ES-I3 (cell line): ENCODE data around the gene GNPAT.

ENCODE experiments used
- H3K36me3 ChIP-seq: 2 replicates; pipeline ENCODE4 v1.6.1; 2013; ENCODE audit warnings: mild to moderate bottlenecking, low read length, control low read depth, moderate library complexity; ENCODE audit not compliant: insufficient read depth
- H3K4me1 ChIP-seq: 2 replicates; pipeline ENCODE4 v1.6.1; 2013; ENCODE audit warnings: mild to moderate bottlenecking, control low read depth, low read length; ENCODE audit not compliant: insufficient read depth
- H3K9ac ChIP-seq: 2 replicates; pipeline ENCODE4 v1.6.1; 2013; ENCODE audit warnings: low read depth, mild to moderate bottlenecking, low read length, moderate library complexity
- H3K9me3 ChIP-seq: 2 replicates; pipeline ENCODE4 v1.6.1; 2013; ENCODE audit warnings: mild to moderate bottlenecking, low read length, moderate library complexity; ENCODE audit not compliant: control insufficient read depth, insufficient read depth

Gene GNPAT

GRCh38 chr1:231220801-231221200 is 20.2 kb upstream of the GNPAT start:
- no peaks in the 10 kb centered on the region for H3K9me3 ChIP-seq
- H3K4me1 ChIP-seq: no peaks in the 10 kb centered on the region
- no peak overlapping the region for H3K9ac ChIP-seq
- H3K36me3 ChIP-seq: no peaks in the 10 kb centered on the region

DNA sequence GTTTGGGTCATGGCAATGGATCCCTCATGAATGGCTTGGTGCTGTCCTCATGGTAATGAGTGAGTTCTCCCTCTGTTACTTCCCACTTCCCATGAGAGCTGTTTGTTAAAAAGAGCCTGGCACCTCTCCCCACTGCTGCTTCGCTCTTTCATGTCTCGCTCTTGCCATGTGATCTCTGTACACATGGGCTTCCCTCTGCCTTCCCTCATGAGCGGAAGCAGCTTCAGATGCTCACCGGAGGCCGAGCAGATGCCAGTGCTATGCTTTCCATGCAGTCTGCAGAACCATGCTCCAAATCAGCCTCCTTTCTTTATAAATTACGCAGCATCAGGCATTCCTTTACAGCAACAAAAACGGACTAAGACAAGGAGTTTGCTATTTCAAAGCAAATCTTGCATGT is 14.9 kb upstream of the GNPAT start:
- no peaks in the 10 kb centered on the region for H3K9me3 ChIP-seq
- no peaks in the 10 kb centered on the region for H3K4me1 ChIP-seq
- no peaks in the 10 kb centered on the region for H3K36me3 ChIP-seq
- H3K9ac ChIP-seq: no peak overlapping the region

GRCh38 chr1:231231511-231231910 is 9.5 kb upstream of the GNPAT start:
- Histone ChIP-seq H3K4me1 (no peaks in the 10 kb centered on the region), H3K36me3 (no peaks in the 10 kb centered on the region; the same call in 1 of the 2 replicates), H3K9ac (no peak overlapping the region)

GRCh38 chr1:231232870-231233734 is 7.9 kb upstream of the GNPAT start:
- Histone ChIP-seq H3K9me3 (no peaks in the 10 kb centered on the region), H3K36me3 (no peaks in the 10 kb centered on the region; the same call in none of the 2 replicates), H3K4me1 (no peaks in the 10 kb centered on the region), H3K9ac (no peak overlapping the region)

More at GRCh38 chr1:231231511-231231910, 9.5 kb upstream of the GNPAT start:
- no peaks in the 10 kb centered on the region for H3K9me3 ChIP-seq

DNA sequence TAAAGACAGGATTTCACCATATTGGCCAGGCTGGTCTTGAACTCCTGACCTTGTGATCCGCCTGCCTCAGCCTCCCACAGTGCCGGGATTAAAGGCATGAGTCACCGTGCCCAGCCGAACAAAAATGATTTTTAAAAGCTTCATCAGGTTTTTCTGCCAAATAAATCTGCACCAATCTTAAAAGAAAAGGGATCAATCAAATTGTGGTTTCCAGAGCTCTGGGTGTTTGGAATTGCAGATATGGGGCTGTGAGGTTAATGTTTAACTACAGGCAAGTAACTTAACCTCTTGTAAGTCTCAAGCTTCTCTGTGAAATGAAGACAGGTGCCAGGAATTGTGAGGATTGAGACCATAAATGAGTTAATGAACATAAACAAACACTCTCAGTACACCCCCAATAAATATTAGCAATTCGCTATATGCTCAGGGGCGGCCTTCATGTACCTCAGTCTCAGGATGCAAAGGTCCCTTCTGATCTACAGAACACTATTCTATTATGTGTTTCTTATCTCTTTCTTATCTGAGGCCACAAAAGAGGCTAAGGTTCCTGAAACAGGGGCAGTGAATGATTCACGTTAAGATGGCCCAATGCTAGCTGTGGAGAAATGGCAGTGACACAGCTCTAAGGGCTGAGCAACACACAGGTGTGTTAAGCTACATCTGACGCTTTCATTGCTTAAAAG is 7.1 kb upstream of the GNPAT start:
- no peaks in the 10 kb centered on the region; the same call in none of the 2 replicates for H3K36me3 ChIP-seq
- no peaks in the 10 kb centered on the region for H3K9me3 ChIP-seq
- H3K9ac ChIP-seq: no peak overlapping the region
- no peaks in the 10 kb centered on the region for H3K4me1 ChIP-seq

DNA sequence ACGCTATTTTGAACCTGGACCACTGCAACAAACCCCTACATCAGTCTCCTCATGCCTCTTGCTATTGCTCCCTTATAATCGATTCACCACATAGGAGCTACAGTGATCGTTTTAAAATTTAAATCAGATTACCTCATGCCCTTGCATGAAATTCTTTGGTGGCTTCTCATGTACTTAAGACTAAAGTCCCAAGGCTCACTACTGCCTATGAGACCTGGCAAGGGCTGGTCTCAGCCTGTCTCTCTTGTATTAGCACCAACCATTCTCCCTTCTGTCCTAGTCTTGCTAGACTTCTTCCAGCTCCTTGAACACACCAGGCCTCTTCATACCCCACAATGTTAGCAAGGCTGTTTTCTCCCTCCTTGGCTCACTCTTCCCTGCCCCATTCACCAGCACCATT is 6.5 kb upstream of the GNPAT start:
- H3K36me3 ChIP-seq: no peaks in the 10 kb centered on the region; the same call in none of the 2 replicates
- no peaks in the 10 kb centered on the region for H3K9me3 ChIP-seq
- no peak overlapping the region for H3K9ac ChIP-seq
- no peaks in the 10 kb centered on the region for H3K4me1 ChIP-seq

GRCh38 chr1:231235526-231236207 is 5.3 kb upstream of the GNPAT start:
- Histone ChIP-seq H3K9ac (no peak overlapping the region), H3K36me3 (no peaks in the 10 kb centered on the region; the same call in none of the 2 replicates)

DNA sequence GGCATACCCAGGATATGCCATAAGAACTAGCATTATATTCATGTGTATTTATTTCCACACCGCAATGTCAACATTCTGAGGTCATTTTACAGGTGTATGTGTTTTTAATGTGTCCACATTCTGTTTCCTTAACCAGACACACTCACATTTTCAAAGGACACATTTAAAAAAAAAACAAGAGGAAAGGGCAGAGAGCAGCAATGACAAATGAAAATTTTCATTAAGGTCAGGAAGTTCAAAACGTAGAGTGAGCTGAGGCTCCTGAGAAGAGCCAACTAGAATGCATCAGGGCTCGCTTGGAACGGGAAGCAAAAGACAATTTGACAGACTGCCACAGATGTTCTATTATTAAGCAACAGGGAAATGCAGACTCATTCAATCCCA is 4.8 kb upstream of the GNPAT start:
- Histone ChIP-seq H3K9me3 (no peaks in the 10 kb centered on the region), H3K4me1 (no peaks in the 10 kb centered on the region), H3K9ac (no peak overlapping the region), H3K36me3 (no peaks in the 10 kb centered on the region; the same call in none of the 2 replicates)

More at GRCh38 chr1:231235526-231236207, 5.3 kb upstream of the GNPAT start:
- Histone ChIP-seq H3K4me1 (no peaks in the 10 kb centered on the region), H3K9me3 (no peaks in the 10 kb centered on the region)

- Histone ChIP-seq H3K9me3 (no peaks in the 10 kb centered on the region), H3K36me3 (no peaks in the 10 kb centered on the region; the same call in none of the 2 replicates), H3K4me1 (no peaks in the 10 kb centered on the region), H3K9ac (no peak overlapping the region)
Observed at GRCh38 chr1:231236938-231237337, 4.1 kb upstream of the GNPAT start.

- Histone ChIP-seq H3K9me3 (no peaks in the 10 kb centered on the region), H3K36me3 (no peaks in the 10 kb centered on the region; the same call in none of the 2 replicates), H3K9ac (no peak overlapping the region), H3K4me1 (peaks cover 5% of the 10 kb centered on the region; the same call in 1 of the 2 replicates)
Observed at GRCh38 chr1:231238298-231238697, 2.7 kb upstream of the GNPAT start.

GRCh38 chr1:231240531-231240882 is 505 bp upstream of the GNPAT start:
- no peaks in the 10 kb centered on the region; the same call in none of the 2 replicates for H3K36me3 ChIP-seq
- peak overlapping the region; percentile 94 for H3K9ac ChIP-seq
- H3K9me3 ChIP-seq: no peaks in the 10 kb centered on the region
- peaks cover 5% of the 10 kb centered on the region; the same call in 1 of the 2 replicates for H3K4me1 ChIP-seq

GRCh38 chr1:231241750-231242149 is 738 bp downstream of the GNPAT start:
- Histone ChIP-seq H3K9me3 (no peaks in the 10 kb centered on the region), H3K4me1 (peaks cover 5% of the 10 kb centered on the region; the same call in 1 of the 2 replicates), H3K9ac (peak overlapping the region; percentile 94), H3K36me3 (no peaks in the 10 kb centered on the region; the same call in none of the 2 replicates)

- Histone ChIP-seq H3K4me1 (peaks cover 5% of the 10 kb centered on the region; the same call in 1 of the 2 replicates), H3K36me3 (no peaks in the 10 kb centered on the region; the same call in 1 of the 2 replicates), H3K9ac (peak overlapping the region; percentile 94; the same call in 1 of the 2 replicates), H3K9me3 (no peaks in the 10 kb centered on the region)
Observed at GRCh38 chr1:231242516-231243198, 1.6 kb downstream of the GNPAT start.

GRCh38 chr1:231248778-231249177 is 7.8 kb downstream of the GNPAT start:
- no peaks in the 10 kb centered on the region for H3K9me3 ChIP-seq

More at GRCh38 chr1:231248778-231249177, 7.8 kb downstream of the GNPAT start:
- Histone ChIP-seq H3K4me1 (no peaks in the 10 kb centered on the region), H3K36me3 (no peaks in the 10 kb centered on the region; the same call in 1 of the 2 replicates), H3K9ac (no peak overlapping the region)
